GM12878 (cell line): ENCODE measurements around the gene ZNF429.

ENCODE experiments used
- CHD1 ChIP-seq: IDR thresholded peaks from 2 replicates; pipeline ENCODE4 v1.6.1; 2012; ENCODE audit warnings: low read depth, low read length, improper control_type of control experiment
- EGR1 ChIP-seq, 2 experiments: IDR thresholded peaks; 1 replicate in 1 of 2; 2 replicates in 1 of 2; pipeline ENCODE4 v1.6.1; 2011 to 2012; ENCODE audit warnings: low read depth in 2 of 2, low read length in 2 of 2, borderline replicate concordance in 1 of 2, mild to moderate bottlenecking in 1 of 2, moderate library complexity in 1 of 2
- EP300 ChIP-seq, 2 experiments: fragments of 150-350 bp in 1 of 2; IDR thresholded peaks; 2 replicates each; pipeline ENCODE4 v1.6.1; 2011 to 2012; ENCODE audit warnings: low read depth in 2 of 2, low read length in 2 of 2, borderline replicate concordance in 1 of 2, improper control_type of control experiment in 1 of 2, inconsistent platforms in 1 of 2; ENCODE audit not compliant: control insufficient read depth in 1 of 2
- LARP7 ChIP-seq: fragments of 450-650 bp; IDR thresholded peaks from 2 replicates; pipeline ENCODE4 v1.6.1; 2017; ENCODE audit warnings: mild to moderate bottlenecking
- NFIC ChIP-seq: IDR thresholded peaks from 2 replicates; pipeline ENCODE4 v1.6.1; 2012; ENCODE audit warnings: low read depth, mild to moderate bottlenecking, inconsistent platforms, low read length, moderate library complexity
- POLR2AphosphoS2 ChIP-seq: IDR thresholded peaks from 2 replicates; pipeline ENCODE4 v1.6.1; 2011; ENCODE audit warnings: low read depth, mild to moderate bottlenecking, low read length, improper control_type of control experiment, moderate library complexity
- RAD21 ChIP-seq: IDR thresholded peaks from 2 replicates; pipeline ENCODE4 v1.6.1; 2011; ENCODE audit warnings: mild to moderate bottlenecking, low read depth, low read length, moderate library complexity; ENCODE audit not compliant: insufficient read depth
- RB1 ChIP-seq: fragments of 450-650 bp; formaldehyde crosslinking; IDR thresholded peaks from 2 replicates; pipeline ENCODE4 v1.6.1; 2017; ENCODE audit warnings: mild to moderate bottlenecking, borderline replicate concordance
- SIN3A ChIP-seq: IDR thresholded peaks from 2 replicates; pipeline ENCODE4 v1.6.1; 2012; ENCODE audit warnings: low read depth, low read length, improper control_type of control experiment
- SP1 ChIP-seq: IDR thresholded peaks from one replicate; pipeline ENCODE4 v1.6.1; 2011; ENCODE audit warnings: low read depth, low read length
- YY1 ChIP-seq: IDR thresholded peaks from 2 replicates; pipeline ENCODE4 v1.6.1; 2011; ENCODE audit warnings: low read depth, mild to moderate bottlenecking, low read length
- TF ChIP-seq, protein P1 (sequence below), 3 experiments: IDR thresholded peaks in 2 of 3; conservative IDR thresholded peaks in 1 of 3; 2 replicates each; pipeline ENCODE4 v1.5.1; 2011; ENCODE audit warnings: low read depth in 3 of 3, low read length in 3 of 3, mild to moderate bottlenecking in 3 of 3, control low read depth in 2 of 3, moderate library complexity in 2 of 3, inconsistent platforms in 1 of 3, mixed read lengths in 1 of 3; ENCODE audit not compliant: control insufficient read depth in 2 of 3, insufficient read depth in 1 of 3; ENCODE audit errors: extremely low read depth in 1 of 3
- TF ChIP-seq, protein P2 (sequence below): IDR thresholded peaks from 2 replicates; pipeline ENCODE4 v1.6.1; 2012; ENCODE audit warnings: low read length, inconsistent platforms

DNA sequence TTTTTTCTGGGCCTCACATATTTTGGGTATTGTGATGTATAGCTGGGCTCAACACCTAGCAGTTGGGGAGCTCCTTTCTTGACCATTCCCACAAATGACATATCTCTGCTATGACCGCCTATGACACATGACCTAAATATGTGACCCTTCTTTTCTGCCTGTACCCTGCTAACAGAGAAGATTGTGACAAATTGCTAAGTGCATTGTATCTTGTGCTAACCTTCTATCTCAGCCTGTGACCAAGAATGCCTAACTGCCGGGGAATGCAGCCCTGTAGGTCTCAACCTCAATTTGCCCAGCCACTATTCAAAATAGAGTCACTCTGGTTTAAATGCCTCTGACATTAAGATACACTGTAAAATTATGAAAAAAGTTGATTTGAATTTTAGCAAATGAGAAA lies 6.8 kb upstream of the ZNF429 start:
- TF ChIP-seq, protein P1, sequence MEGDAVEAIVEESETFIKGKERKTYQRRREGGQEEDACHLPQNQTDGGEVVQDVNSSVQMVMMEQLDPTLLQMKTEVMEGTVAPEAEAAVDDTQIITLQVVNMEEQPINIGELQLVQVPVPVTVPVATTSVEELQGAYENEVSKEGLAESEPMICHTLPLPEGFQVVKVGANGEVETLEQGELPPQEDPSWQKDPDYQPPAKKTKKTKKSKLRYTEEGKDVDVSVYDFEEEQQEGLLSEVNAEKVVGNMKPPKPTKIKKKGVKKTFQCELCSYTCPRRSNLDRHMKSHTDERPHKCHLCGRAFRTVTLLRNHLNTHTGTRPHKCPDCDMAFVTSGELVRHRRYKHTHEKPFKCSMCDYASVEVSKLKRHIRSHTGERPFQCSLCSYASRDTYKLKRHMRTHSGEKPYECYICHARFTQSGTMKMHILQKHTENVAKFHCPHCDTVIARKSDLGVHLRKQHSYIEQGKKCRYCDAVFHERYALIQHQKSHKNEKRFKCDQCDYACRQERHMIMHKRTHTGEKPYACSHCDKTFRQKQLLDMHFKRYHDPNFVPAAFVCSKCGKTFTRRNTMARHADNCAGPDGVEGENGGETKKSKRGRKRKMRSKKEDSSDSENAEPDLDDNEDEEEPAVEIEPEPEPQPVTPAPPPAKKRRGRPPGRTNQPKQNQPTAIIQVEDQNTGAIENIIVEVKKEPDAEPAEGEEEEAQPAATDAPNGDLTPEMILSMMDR (IDR thresholded peaks at IDR 0.05 in 2 of 3, conservative IDR thresholded peaks at IDR 0.05 in 1 of 3; ENCODE audit: control insufficient read depth in 2 of 3, extremely low read depth in 1 of 3, insufficient read depth in 1 of 3, low read depth in 3 of 3, low read length in 3 of 3): no peak
- TF ChIP-seq SIN3A: no peak
- TF ChIP-seq SP1: no peak
- no peak for TF ChIP-seq CHD1
- no peak for TF ChIP-seq RAD21
- TF ChIP-seq, protein P2, sequence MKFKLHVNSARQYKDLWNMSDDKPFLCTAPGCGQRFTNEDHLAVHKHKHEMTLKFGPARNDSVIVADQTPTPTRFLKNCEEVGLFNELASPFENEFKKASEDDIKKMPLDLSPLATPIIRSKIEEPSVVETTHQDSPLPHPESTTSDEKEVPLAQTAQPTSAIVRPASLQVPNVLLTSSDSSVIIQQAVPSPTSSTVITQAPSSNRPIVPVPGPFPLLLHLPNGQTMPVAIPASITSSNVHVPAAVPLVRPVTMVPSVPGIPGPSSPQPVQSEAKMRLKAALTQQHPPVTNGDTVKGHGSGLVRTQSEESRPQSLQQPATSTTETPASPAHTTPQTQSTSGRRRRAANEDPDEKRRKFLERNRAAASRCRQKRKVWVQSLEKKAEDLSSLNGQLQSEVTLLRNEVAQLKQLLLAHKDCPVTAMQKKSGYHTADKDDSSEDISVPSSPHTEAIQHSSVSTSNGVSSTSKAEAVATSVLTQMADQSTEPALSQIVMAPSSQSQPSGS: no peak
- no peak for TF ChIP-seq POLR2AphosphoS2
- no peak for TF ChIP-seq RB1
- TF ChIP-seq YY1: no peak
- no peak for TF ChIP-seq EGR1 (IDR thresholded peaks at IDR 0.05; ENCODE audit: borderline replicate concordance in 1 of 2, low read depth in 2 of 2, low read length in 2 of 2)
- TF ChIP-seq NFIC: no peak
- TF ChIP-seq EP300 (IDR thresholded peaks at IDR 0.05; ENCODE audit: borderline replicate concordance in 1 of 2, control insufficient read depth in 1 of 2, low read depth in 2 of 2, low read length in 2 of 2): no peak
- TF ChIP-seq LARP7: no peak
